Measurements from ENCODE around the gene LMAN1L.
A peak's percentile ranks its signal among the peaks of the same experiment; 100 is the strongest.

LMAN1L gene

DNA sequence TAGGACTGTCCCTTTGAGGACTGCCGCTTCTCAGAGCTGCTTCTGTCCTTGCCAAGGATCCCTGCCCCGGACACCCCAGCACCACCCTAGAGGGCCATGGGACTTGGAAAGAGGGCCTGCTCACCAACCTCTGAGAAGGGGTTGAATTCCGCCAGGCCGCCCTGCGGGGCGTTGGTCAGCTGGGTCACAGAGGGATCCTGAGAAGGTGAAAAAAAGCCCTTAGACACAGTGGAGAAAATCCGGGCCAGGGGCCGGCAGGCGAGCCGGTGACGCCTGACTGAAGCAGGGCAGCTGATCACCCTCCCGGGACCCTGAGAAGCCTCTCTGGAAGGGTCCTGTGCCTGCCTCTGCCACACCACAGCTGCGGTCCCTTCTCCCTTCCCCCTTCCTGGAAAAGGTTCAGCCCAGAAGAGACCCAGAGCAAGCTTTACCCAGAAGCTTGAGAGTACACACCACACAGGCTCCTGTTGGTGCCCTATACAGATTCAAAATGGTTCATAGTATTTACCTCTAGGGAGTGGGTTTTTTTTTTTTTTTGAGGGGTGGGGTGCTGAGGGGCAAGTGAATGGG, 41.9 kb downstream of the LMAN1L start:
- no peaks in the 10 kb centered on the region for H3K27me3 Mint-ChIP-seq (ENCODE audit: low read depth)
- no peak overlapping the region for H3K27ac Mint-ChIP-seq
- TF ChIP-seq, protein P1, sequence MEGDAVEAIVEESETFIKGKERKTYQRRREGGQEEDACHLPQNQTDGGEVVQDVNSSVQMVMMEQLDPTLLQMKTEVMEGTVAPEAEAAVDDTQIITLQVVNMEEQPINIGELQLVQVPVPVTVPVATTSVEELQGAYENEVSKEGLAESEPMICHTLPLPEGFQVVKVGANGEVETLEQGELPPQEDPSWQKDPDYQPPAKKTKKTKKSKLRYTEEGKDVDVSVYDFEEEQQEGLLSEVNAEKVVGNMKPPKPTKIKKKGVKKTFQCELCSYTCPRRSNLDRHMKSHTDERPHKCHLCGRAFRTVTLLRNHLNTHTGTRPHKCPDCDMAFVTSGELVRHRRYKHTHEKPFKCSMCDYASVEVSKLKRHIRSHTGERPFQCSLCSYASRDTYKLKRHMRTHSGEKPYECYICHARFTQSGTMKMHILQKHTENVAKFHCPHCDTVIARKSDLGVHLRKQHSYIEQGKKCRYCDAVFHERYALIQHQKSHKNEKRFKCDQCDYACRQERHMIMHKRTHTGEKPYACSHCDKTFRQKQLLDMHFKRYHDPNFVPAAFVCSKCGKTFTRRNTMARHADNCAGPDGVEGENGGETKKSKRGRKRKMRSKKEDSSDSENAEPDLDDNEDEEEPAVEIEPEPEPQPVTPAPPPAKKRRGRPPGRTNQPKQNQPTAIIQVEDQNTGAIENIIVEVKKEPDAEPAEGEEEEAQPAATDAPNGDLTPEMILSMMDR (IDR thresholded peaks at IDR 0.05; ENCODE audit: unreplicated experiment in 3 of 3) = no peak
- peaks cover 17% of the 10 kb centered on the region for H3K36me3 Mint-ChIP-seq (ENCODE audit: low read depth)
- H3K4me1 Mint-ChIP-seq = peaks cover 28% of the 10 kb centered on the region
- no peaks in the 10 kb centered on the region for H3K9me3 Mint-ChIP-seq
- no peak overlapping the region for H3K4me3 Mint-ChIP-seq

DNA sequence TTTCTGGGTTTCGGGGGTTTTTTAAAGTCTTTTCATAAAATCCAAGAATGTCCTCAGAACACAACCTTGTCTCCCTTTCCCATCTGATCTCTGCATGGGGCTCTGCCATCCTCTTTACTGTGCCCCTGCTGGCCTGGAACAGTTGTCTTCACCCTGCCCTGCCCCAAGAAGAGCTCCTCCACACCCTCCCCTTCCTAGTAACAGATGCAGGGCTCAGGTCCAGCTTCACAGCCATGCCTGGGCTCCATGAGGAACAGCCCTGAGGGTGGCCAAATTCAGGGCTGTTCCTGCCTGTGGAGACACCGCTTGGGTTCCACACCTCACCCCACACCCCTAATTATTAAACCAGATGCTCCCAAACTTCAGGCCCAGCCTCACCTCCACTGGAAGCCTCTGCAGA, 43.2 kb downstream of the LMAN1L start:
- Mint-ChIP-seq H3K4me1 (peaks cover 28% of the 10 kb centered on the region), H3K9me3 (no peaks in the 10 kb centered on the region), H3K27ac (peak overlapping the region; percentile 35 to 82 (median 76)), H3K27me3 (ENCODE audit: low read depth) (no peaks in the 10 kb centered on the region), H3K4me3 (peak overlapping the region in 1 of 3 experiments; percentile 41), H3K36me3 (ENCODE audit: low read depth) (peaks cover 14% of the 10 kb centered on the region)
- TF ChIP-seq, protein P1 (IDR thresholded peaks at IDR 0.05; ENCODE audit: unreplicated experiment in 3 of 3) = no peak

DNA sequence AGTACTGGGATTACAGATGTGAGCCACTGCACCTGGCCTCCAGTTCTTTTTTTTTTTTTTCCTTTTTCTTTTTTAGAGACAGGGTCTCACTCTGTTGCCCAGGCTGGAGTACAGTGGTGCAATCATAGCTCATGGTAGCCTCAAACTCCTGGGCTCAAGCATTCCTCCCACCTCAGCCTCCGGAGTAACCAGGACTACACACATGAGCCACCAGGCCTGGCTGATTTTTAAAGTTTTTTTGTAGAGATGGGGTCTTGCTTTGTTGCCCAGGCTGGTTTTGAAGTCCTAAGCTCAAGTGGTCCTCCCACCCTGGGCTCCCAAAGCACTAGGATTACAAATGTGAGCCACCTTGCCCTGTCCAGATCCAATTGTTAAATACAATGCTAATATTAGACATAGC, 43.9 kb downstream of the LMAN1L start:
- Mint-ChIP-seq H3K27ac (peak overlapping the region in 1 of 3 experiments; percentile 65), H3K4me3 (no peak overlapping the region), H3K9me3 (no peaks in the 10 kb centered on the region), H3K36me3 (ENCODE audit: low read depth) (peaks cover 10% of the 10 kb centered on the region), H3K4me1 (peaks cover 28% of the 10 kb centered on the region), H3K27me3 (ENCODE audit: low read depth) (no peaks in the 10 kb centered on the region)
- TF ChIP-seq, protein P1 (IDR thresholded peaks at IDR 0.05; ENCODE audit: unreplicated experiment in 3 of 3) = no peak

DNA sequence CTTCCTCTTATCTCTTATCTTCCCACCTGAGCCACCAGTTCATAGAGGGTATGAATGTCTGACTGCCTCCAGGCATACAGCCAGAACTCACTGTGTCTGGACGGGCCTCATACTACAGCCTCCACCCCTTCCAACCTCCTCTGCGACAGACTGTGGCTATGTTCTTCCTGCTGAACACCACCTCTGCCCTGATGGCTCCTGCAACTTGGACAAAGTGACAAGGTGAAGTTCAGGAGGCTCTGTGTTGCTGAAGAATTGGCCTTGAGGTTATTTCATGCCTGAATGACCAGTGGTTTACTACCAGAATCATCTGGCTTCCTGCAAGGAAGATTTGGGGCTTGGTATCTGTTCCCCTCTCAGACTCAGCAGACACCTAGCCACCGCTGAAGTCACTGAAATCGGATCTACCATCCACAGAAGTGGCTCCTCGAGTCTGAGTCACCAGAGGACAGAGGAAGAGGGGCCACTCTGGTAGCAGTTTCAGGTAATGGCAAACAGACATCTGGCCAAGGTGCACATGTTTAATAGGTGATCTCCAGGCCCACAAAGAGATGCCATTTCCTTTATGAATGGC, 44.5 kb downstream of the LMAN1L start:
- Mint-ChIP-seq H3K36me3 (ENCODE audit: low read depth) (peaks cover 7% of the 10 kb centered on the region), H3K9me3 (no peaks in the 10 kb centered on the region), H3K4me3 (no peak overlapping the region), H3K4me1 (peaks cover 28% of the 10 kb centered on the region), H3K27ac (peak overlapping the region; percentile 0 to 65 (median 36)), H3K27me3 (ENCODE audit: low read depth) (no peaks in the 10 kb centered on the region)
- TF ChIP-seq, protein P1 (IDR thresholded peaks at IDR 0.05; ENCODE audit: unreplicated experiment in 3 of 3) = no peak

DNA sequence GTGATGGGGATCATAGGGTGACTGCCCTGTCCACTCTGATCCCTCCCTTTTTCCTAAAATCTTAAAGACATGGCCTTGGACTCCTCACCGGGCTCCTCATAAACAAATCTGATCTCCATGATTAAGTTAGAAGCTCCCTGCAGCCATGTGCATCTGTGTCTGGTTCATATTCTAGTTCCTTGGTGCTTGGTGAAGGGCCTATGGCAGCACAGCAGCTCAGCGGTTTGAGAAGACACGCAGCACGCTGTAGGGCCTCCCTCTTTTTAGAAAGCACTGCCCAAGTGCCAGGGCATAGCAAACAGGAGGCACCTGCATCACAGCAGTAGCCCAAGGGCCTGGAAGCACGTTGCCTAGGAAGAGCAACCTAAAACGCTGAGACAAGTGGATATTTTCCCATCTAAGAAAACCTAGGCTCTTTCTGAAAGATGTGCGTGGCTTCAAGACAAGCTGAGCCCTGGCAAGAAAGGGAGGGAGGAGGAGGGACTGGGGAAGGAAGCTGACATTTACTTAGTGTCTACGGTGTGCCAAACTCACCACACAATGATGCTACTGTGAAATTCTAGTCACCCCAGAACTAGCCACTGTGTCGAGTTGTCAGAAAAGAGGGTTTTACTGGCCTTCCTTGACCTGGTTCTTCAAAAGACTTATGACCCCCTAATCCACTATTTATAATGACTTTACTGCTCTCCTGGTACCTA, 45.2 kb downstream of the LMAN1L start:
- Mint-ChIP-seq H3K27me3 (ENCODE audit: low read depth) (no peaks in the 10 kb centered on the region), H3K9me3 (no peaks in the 10 kb centered on the region), H3K27ac (peak overlapping the region; percentile 28 to 65 (median 56)), H3K36me3 (ENCODE audit: low read depth) (peaks cover 5% of the 10 kb centered on the region), H3K4me1 (peaks cover 28% of the 10 kb centered on the region), H3K4me3 (no peak overlapping the region)
- TF ChIP-seq, protein P1 (IDR thresholded peaks at IDR 0.05; ENCODE audit: unreplicated experiment in 3 of 3) = no peak
